Adrenal gland (tissue), 12 donors: Measurements from ENCODE around the gene JAM3. TPM values are rescaled to one million over a fixed set of nuclear protein-coding genes. Genes with fewer than 3 reads are reported as not detected.

Source experiments
- DNase-seq, 7 donors: peaks; one replicate each; pipeline ENCODE4 v3.0.0-alpha.2; 2019 to 2020
- H3K27ac ChIP-seq, 5 donors: fragments of 200-600 bp; sonication (generic) in 4 of 5; 1 replicate in 3 of 5; 2 replicates in 2 of 5; pipeline versions ENCODE4 v1.5.1 to v1.8.0; 2016 to 2020; ENCODE audit warnings: mild to moderate bottlenecking in 1 of 5
- H3K27me3 ChIP-seq: fragments of 200-600 bp; 2 replicates; pipeline ENCODE4 v1.8.0; 2021
- H3K36me3 ChIP-seq, 2 donors: fragments of 200-600 bp; replicated peaks in 1 of 2; 1 replicate in 1 of 2; 2 replicates in 1 of 2; pipeline versions ENCODE4 v1.5.1 to v1.8.0; 2018 to 2022
- H3K4me1 ChIP-seq, 2 donors: fragments of 200-600 bp; replicated peaks in 1 of 2; 1 replicate in 1 of 2; 2 replicates in 1 of 2; pipeline versions ENCODE4 v1.5.1 to v1.8.0; 2018 to 2021
- H3K4me3 ChIP-seq, 4 donors: fragments of 200-600 bp; sonication (generic) in 3 of 4; one replicate each; pipeline ENCODE4 v1.5.1; 2016 to 2018
- H3K9me3 ChIP-seq, 3 donors: fragments of 200-600 bp; sonication (generic) in 1 of 3; replicated peaks in 1 of 3; 1 replicate in 2 of 3; 2 replicates in 1 of 3; pipeline versions ENCODE4 v1.5.1 to v1.8.0; 2016 to 2021
- CTCF ChIP-seq, 6 experiments: fragments of 450-650 bp in 4 of 6; fragments of 200-600 bp in 2 of 6; sonication (generic) in 1 of 6; IDR thresholded peaks; 1 replicate in 5 of 6; 2 replicates in 1 of 6; pipeline versions ENCODE4 v1.5.1 to v1.8.0; 2016 to 2021; ENCODE audit warnings: antibody characterized with exemption in 6 of 6, mild to moderate bottlenecking in 2 of 6, moderate library complexity in 1 of 6
- POLR2A ChIP-seq, 2 donors: fragments of 450-650 bp; IDR thresholded peaks; one replicate each; pipeline ENCODE4 v1.6.1; 2017; ENCODE audit warnings: antibody characterized with exemption in 2 of 2, mild to moderate bottlenecking in 2 of 2, moderate library complexity in 1 of 2
- WGBS, 4 donors: extraction: QIAGEN DNeasy Blood & Tissue Kit in 2 of 4; methylation state at CpG; one replicate each; pipeline versions ENCODE4 v1.1.5 to v1.1.7; 2013 to 2017; 5-methylcytosine and 5-hydroxymethylcytosine counted together
- intact Hi-C, 2 donors: fragments of 100-400 bp; cut with DNase I; formaldehyde crosslinking; loops; one replicate each; pipeline versions ENCODE4 v1.14.1 to v1.15.0; 2022 to 2023
- polyA plus RNA-seq, 3 donors: library from polyadenylated mRNA; stranded (reverse); fragments of 200-250 nt in 2 of 3; fragments of 350-450 nt in 1 of 3; fragmentation: Illumina TruSeq in 1 of 3; extraction: RNeasy Lipid Tissue Mini Kit (QIAGEN cat#74804) in 1 of 3; gene quantifications; one replicate each; pipeline ENCODE4 v1.2.3, GENCODE V29; 2013 to 2014
- total RNA-seq, 9 donors: library from RNA; depleted of rRNA in 4 of 9; stranded (reverse); fragments of >200 nt in 4 of 9; fragments of 120-200 nt in 1 of 9; fragmentation: NEBNext Ultra II Directional in 1 of 9; extraction: Animal tissue kit (Norgen Biotek cat#: 25700) in 1 of 9; gene quantifications; one replicate each; pipeline versions ENCODE4 v1.1.0 to v1.2.4, GENCODE V29; 2013 to 2023
- donor health status: healthy with polysubstance abuse.
- donor health status: Bipolar disorder and iron deficiency.
- donor health status: DM: yes; HTN: yes; CAD: no.
- donor health status: DM: no; HTN: no; CAD: no.
- donor health status: DM: no; HTN: no; CAD: no.
- donor health status: DM: yes; HTN: yes; CAD: no.

The JAM3 gene
- total and polyA plus RNA-seq, 12 donors = 18.0 to 42.2 (median 31.9) TPM

DNA sequence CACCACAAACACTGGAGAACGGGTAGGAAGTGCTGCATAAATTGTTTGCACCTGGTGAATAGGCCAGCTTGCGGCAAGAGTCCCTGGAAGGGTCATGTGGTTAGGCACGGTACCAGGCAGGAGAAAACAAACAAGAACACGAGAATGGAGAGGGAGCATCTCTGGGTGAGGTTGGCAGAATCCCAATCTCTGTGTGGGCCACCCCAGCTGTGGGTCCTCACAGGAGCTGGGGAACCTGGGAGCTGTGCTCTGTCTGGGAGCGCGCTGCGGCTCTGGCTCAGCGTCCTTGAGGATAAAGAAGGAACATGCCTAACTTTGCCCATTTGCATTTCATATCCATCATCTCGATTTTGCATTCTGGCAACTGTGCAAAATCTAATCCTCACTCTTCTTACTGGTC, 46.1 kb upstream of the JAM3 start:
- WGBS, 4 donors = 75 to 86% (median 77%) methylated on average over 9 of the region's 9 CpGs
- TF ChIP-seq POLR2A (IDR thresholded peaks at IDR 0.05) (no peak), CTCF (IDR thresholded peaks at IDR 0.05) (no peak)

DNA sequence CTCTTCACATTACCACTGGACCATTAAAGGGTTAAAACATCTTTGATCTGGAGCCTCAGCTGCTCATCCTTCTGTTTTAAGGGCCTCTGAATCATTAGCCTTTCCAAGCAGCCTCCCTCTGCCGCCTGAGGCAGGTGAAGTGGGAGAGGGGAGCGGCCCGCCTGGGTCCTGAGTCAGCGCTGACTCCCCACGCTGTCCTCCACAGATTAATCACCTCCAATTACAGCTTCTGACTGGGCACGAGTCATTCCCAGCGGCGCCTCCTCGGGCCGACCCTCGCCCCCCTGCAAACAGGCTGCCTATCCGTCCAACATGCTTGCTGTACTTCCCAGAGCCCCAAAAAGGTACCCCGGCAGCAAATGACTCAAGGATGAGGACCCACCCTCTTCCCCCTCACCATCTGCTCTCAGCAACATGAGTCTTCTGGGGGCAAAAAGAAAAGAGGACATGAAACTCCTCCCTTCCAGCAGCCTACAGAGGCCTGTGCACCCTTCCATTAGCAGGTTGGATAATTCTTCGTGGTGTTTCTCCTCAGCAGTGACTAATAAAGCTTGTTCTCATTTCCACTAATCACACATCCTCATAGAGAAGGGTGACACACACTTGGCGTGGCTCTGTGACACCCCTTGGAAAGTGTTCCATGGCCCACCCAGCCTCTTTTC, 44.3 kb upstream of the JAM3 start:
- intact Hi-C loops = no loop called here
- 49 to 61% (median 55%) methylated on average over 3 to 15 of the region's 15 CpGs for WGBS, 4 donors
- DNase-seq = no peak
- Histone ChIP-seq H3K27me3 (no peaks in the 10 kb centered on the region), H3K4me1 (no peaks in the 10 kb centered on the region), H3K4me3 (no peak overlapping the region), H3K27ac (no peak overlapping the region), H3K9me3 (no peaks in the 10 kb centered on the region), H3K36me3 (no peaks in the 10 kb centered on the region)
- TF ChIP-seq CTCF (IDR thresholded peaks at IDR 0.05) (no peak), POLR2A (IDR thresholded peaks at IDR 0.05) (no peak)

More for the DNA sequence above, 46.1 kb upstream of the JAM3 start:
- Histone ChIP-seq H3K27me3 (no peaks in the 10 kb centered on the region), H3K9me3 (no peaks in the 10 kb centered on the region), H3K27ac (no peak overlapping the region), H3K4me1 (no peaks in the 10 kb centered on the region), H3K4me3 (no peak overlapping the region), H3K36me3 (no peaks in the 10 kb centered on the region)
- no peak for DNase-seq
- intact Hi-C loops = no loop called here

GRCh38 chr11:134025082-134025429, 43.8 kb upstream of the JAM3 start:
- 81 to 94% (median 88%) methylated on average over 11 to 12 of the region's 12 CpGs for WGBS, 4 donors
- no peak overlapping the region for H3K27ac ChIP-seq
- H3K36me3 ChIP-seq = no peaks in the 10 kb centered on the region
- H3K4me1 ChIP-seq = no peaks in the 10 kb centered on the region
- DNase-seq = no peak
- H3K27me3 ChIP-seq = no peaks in the 10 kb centered on the region
- H3K9me3 ChIP-seq = no peaks in the 10 kb centered on the region
- no peak overlapping the region for H3K4me3 ChIP-seq
- TF ChIP-seq POLR2A (IDR thresholded peaks at IDR 0.05) (no peak), CTCF (IDR thresholded peaks at IDR 0.05) (no peak)
- intact Hi-C loops = no loop called here

DNA sequence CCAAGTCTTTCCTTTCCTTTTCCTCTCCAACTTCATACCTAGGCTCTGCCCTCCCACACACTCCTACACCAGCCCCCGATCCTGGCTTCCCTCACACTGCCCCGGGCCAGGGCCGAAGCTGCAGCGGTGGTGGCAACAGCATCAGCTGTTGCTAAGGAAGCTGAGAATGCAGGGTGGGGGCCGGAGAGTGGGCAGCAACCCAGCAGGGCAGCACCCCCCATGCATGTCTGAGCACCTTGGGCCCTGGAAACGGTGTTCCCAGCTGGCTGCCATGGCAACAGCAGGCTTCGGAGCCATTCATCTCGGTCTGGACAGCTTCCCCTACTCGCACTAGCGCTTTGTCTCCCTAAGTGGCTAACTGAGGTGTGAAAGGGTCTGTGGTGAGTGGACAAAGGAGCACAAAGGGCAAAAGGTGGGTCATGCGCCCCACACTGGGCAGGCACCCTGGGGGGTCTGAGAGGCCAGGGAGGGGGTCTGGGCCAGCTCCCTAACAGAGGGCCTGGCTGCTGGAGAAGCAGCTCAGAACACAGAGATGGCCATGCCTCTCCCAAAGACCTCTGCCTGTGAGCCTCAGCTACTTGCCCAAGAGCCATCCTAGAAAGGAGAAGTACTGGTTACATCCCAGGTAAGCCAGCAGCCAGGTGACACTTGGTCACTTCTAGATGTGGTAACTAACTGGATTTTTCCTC, 42.1 kb upstream of the JAM3 start:
- Histone ChIP-seq H3K27ac (no peak overlapping the region), H3K9me3 (no peaks in the 10 kb centered on the region), H3K4me1 (no peaks in the 10 kb centered on the region), H3K36me3 (no peaks in the 10 kb centered on the region), H3K4me3 (no peak overlapping the region), H3K27me3 (peaks cover 2% of the 10 kb centered on the region)
- no peak for TF ChIP-seq CTCF (IDR thresholded peaks at IDR 0.05)
- TF ChIP-seq POLR2A (IDR thresholded peaks at IDR 0.05) = no peak
- peak in 1 of 7 donors; percentile 72 for DNase-seq
- intact Hi-C loops = no loop called here
- WGBS, 4 donors = 31 to 53% (median 43%) methylated on average over 9 to 11 of the region's 11 CpGs
